H1 (cell line): ENCODE results near the gene C15orf39. TPM values are rescaled to one million over a fixed set of nuclear protein-coding genes. Genes with fewer than 3 reads are reported as not detected.

Source experiments
- CTCF ChIA-PET: fragments of 300-600 bp; sonication (Branson Sonifier 250); formaldehyde crosslinking; loops from one replicate; lab custom pipeline; 2021; ENCODE audit not compliant: partially characterized antibody; lab: Charles Lee
- POLR2A ChIA-PET: fragments of 300-600 bp; sonication (Branson Sonifier 250); formaldehyde crosslinking; loops from one replicate; lab custom pipeline; 2021; ENCODE audit warnings: inconsistent platforms; ENCODE audit not compliant: partially characterized antibody; lab: Charles Lee
- DNase-seq, 2 experiments: peaks; one replicate each; pipeline versions ENCODE4 v3.0.0 to v3.0.0-alpha.2; 2010 to 2022; ENCODE audit warnings: low spot score in 2 of 2, low read depth in 1 of 2, mixed read lengths in 1 of 2
- FAIRE-seq: peaks from 2 replicates; lab custom pipeline; 2011; peaks lifted over from hg19 to GRCh38; lab: Jason Lieb, UNC
- H2AFZ ChIP-seq: 2 replicates; pipeline ENCODE4 v1.8.1; 2012; ENCODE audit warnings: low read length, inconsistent platforms
- H2AK5ac ChIP-seq: 2 replicates; pipeline ENCODE4 v1.6.1; 2013; ENCODE audit warnings: low read depth, low read length
- H2BK120ac ChIP-seq: replicated peaks from 2 replicates; pipeline ENCODE3; 2013; ENCODE audit warnings: low read depth, low read length, inconsistent platforms
- H2BK12ac ChIP-seq: 2 replicates; pipeline ENCODE4 v1.6.1; 2013; ENCODE audit warnings: low read depth, low read length
- H2BK15ac ChIP-seq: 2 replicates; pipeline ENCODE4 v1.6.1; 2013; ENCODE audit warnings: low read length
- H2BK20ac ChIP-seq: 2 replicates; pipeline ENCODE4 v1.6.1; 2013; ENCODE audit warnings: low read length
- H2BK5ac ChIP-seq: 2 replicates; pipeline ENCODE4 v1.6.1; 2013; ENCODE audit warnings: low read depth, low read length
- H3K14ac ChIP-seq: 2 replicates; pipeline ENCODE4 v1.6.1; 2013; ENCODE audit warnings: inconsistent platforms; ENCODE audit not compliant: insufficient read length
- H3K18ac ChIP-seq: 2 replicates; pipeline ENCODE4 v1.6.1; 2013; ENCODE audit warnings: low read length; ENCODE audit errors: extremely low read depth
- H3K23ac ChIP-seq: 2 replicates; pipeline ENCODE4 v1.6.1; 2013; ENCODE audit warnings: inconsistent platforms; ENCODE audit not compliant: insufficient read length
- H3K23me2 ChIP-seq: 2 replicates; pipeline ENCODE4 v1.6.1; 2013; ENCODE audit warnings: low read depth, low read length
- H3K27ac ChIP-seq: 2 replicates; pipeline ENCODE4 v1.6.1; 2011; ENCODE audit warnings: low read depth, low read length, inconsistent platforms
- H3K27me3 ChIP-seq, 4 experiments: replicated peaks in 1 of 4; 1 replicate in 1 of 4; 2 replicates in 3 of 4; pipeline versions ENCODE4 v1.6.1 to v1.8.1; 2011 to 2013; ENCODE audit warnings: low read length in 3 of 4, mild to moderate bottlenecking in 3 of 4, inconsistent platforms in 2 of 4, mixed read lengths in 2 of 4, moderate library complexity in 1 of 4; ENCODE audit not compliant: control insufficient read depth in 3 of 4, insufficient read depth in 3 of 4; ENCODE audit errors: extremely low read depth in 1 of 4
- H3K36me3 ChIP-seq, 4 experiments: 2 replicates each; pipeline versions ENCODE4 v1.6.1 to v1.8.1; 2011 to 2013; ENCODE audit warnings: mild to moderate bottlenecking in 4 of 4, low read length in 3 of 4, moderate library complexity in 2 of 4, control low read depth in 1 of 4, inconsistent platforms in 1 of 4; ENCODE audit not compliant: insufficient read depth in 4 of 4, control insufficient read depth in 2 of 4
- H3K4ac ChIP-seq: replicated peaks from 2 replicates; pipeline ENCODE3; 2013; ENCODE audit warnings: low read length, low read depth, mixed read lengths, inconsistent platforms; ENCODE audit not compliant: insufficient read length
- H3K4me1 ChIP-seq, 4 experiments: replicated peaks in 1 of 4; 1 replicate in 1 of 4; 2 replicates in 3 of 4; pipeline versions ENCODE4 v1.6.1 to v1.8.1; 2011 to 2013; ENCODE audit warnings: low read length in 3 of 4, inconsistent platforms in 2 of 4, mixed read lengths in 1 of 4; ENCODE audit not compliant: insufficient read depth in 4 of 4, control insufficient read depth in 3 of 4
- H3K4me2 ChIP-seq, 2 experiments: 2 replicates each; pipeline versions ENCODE4 v1.6.1 to v1.8.1; 2011 to 2013; ENCODE audit warnings: low read depth in 2 of 2, low read length in 2 of 2, control low read depth in 1 of 2, inconsistent platforms in 1 of 2, mild to moderate bottlenecking in 1 of 2; ENCODE audit not compliant: insufficient read depth in 1 of 2
- H3K4me3 ChIP-seq, 4 experiments: fragments of 200-600, 300-600 bp in 1 of 4; sonication (generic), shearing (Covaris generic), sonication (Bioruptor Twin) in 1 of 4; 2 replicates each; pipeline versions ENCODE4 v1.5.1 to v1.8.1; 2011 to 2016; ENCODE audit warnings: low read length in 4 of 4, low read depth in 3 of 4, control low read depth in 2 of 4, inconsistent platforms in 2 of 4, mild to moderate bottlenecking in 2 of 4, mixed read lengths in 1 of 4, moderate library complexity in 1 of 4; ENCODE audit not compliant: insufficient read depth in 2 of 4; ENCODE audit errors: extremely low read depth in 1 of 4
- H3K56ac ChIP-seq: replicated peaks from 2 replicates; pipeline ENCODE3; 2013; ENCODE audit warnings: low read depth, mild to moderate bottlenecking, mixed read lengths, low read length, inconsistent platforms; ENCODE audit not compliant: insufficient read length
- H3K79me1 ChIP-seq: 2 replicates; pipeline ENCODE4 v1.6.1; 2013; ENCODE audit warnings: low read depth, low read length, control low read depth
- H3K79me2 ChIP-seq, 2 experiments: 2 replicates each; pipeline versions ENCODE4 v1.6.1 to v1.8.1; 2012 to 2013; ENCODE audit warnings: low read length in 2 of 2, mild to moderate bottlenecking in 2 of 2, inconsistent platforms in 1 of 2; ENCODE audit not compliant: insufficient read depth in 2 of 2, control insufficient read depth in 1 of 2
- H3K9ac ChIP-seq, 4 experiments: replicated peaks in 1 of 4; 1 replicate in 1 of 4; 2 replicates in 3 of 4; pipeline versions ENCODE4 v1.6.1 to v1.8.1; 2011 to 2013; ENCODE audit warnings: low read depth in 3 of 4, low read length in 3 of 4, control low read depth in 2 of 4, mild to moderate bottlenecking in 2 of 4, moderate library complexity in 2 of 4, inconsistent platforms in 1 of 4; ENCODE audit errors: extremely low read depth in 1 of 4
- H3K9me3 ChIP-seq, 2 experiments: 2 replicates each; pipeline versions ENCODE4 v1.6.1 to v1.8.1; 2012 to 2013; ENCODE audit warnings: mild to moderate bottlenecking in 2 of 2, moderate library complexity in 2 of 2, control low read depth in 1 of 2, inconsistent platforms in 1 of 2, low read depth in 1 of 2, low read length in 1 of 2, mixed read lengths in 1 of 2; ENCODE audit not compliant: insufficient read depth in 2 of 2
- H4K20me1 ChIP-seq, 2 experiments: replicated peaks in 1 of 2; 2 replicates each; pipeline versions ENCODE3 to v1.8.1; 2011 to 2013; ENCODE audit warnings: inconsistent platforms in 2 of 2, low read length in 2 of 2, mild to moderate bottlenecking in 1 of 2; ENCODE audit not compliant: insufficient read depth in 2 of 2, control insufficient read depth in 1 of 2
- H4K5ac ChIP-seq: 2 replicates; pipeline ENCODE4 v1.6.1; 2013; ENCODE audit warnings: low read length, low read depth, mixed read lengths, inconsistent platforms; ENCODE audit not compliant: insufficient read length
- H4K8ac ChIP-seq: 2 replicates; pipeline ENCODE4 v1.8.0; 2013; ENCODE audit warnings: mild to moderate bottlenecking, moderate library complexity, low read length, inconsistent platforms; ENCODE audit not compliant: insufficient read depth; ENCODE audit errors: extremely low read depth
- H4K91ac ChIP-seq: replicated peaks from 2 replicates; pipeline ENCODE3; 2013; ENCODE audit warnings: low read length, mixed read lengths, inconsistent platforms; ENCODE audit not compliant: insufficient read length
- BACH1 ChIP-seq: IDR thresholded peaks from 2 replicates; pipeline ENCODE4 v1.6.1; 2012; ENCODE audit warnings: low read length, improper control_type of control experiment
- CEBPB ChIP-seq: IDR thresholded peaks from 2 replicates; pipeline ENCODE4 v1.6.1; 2012; ENCODE audit warnings: low read depth, low read length
- CHD2 ChIP-seq: IDR thresholded peaks from 2 replicates; pipeline ENCODE4 v1.6.1; 2012; ENCODE audit warnings: low read length, improper control_type of control experiment
- CREB1 ChIP-seq: IDR thresholded peaks from 2 replicates; pipeline ENCODE4 v1.6.1; 2012; ENCODE audit warnings: inconsistent platforms
- HDAC6 ChIP-seq: IDR thresholded peaks from one replicate; pipeline ENCODE4 v1.7.1; 2012; ENCODE audit warnings: low read depth, mild to moderate bottlenecking, inconsistent platforms, low read length, moderate library complexity
- JUND ChIP-seq: IDR thresholded peaks from 2 replicates; pipeline ENCODE4 v1.6.1; 2011; ENCODE audit warnings: mild to moderate bottlenecking, improper control_type of control experiment, low read length
- KDM4A ChIP-seq: IDR thresholded peaks from one replicate; pipeline ENCODE4 v1.7.1; 2012; ENCODE audit warnings: low read depth, mild to moderate bottlenecking, moderate library complexity, low read length, inconsistent platforms; ENCODE audit not compliant: severe bottlenecking
- NRF1 ChIP-seq: IDR thresholded peaks from 2 replicates; pipeline ENCODE4 v1.6.1; 2011; ENCODE audit warnings: mild to moderate bottlenecking, low read depth, low read length, improper control_type of control experiment
- POLR2A ChIP-seq, 2 experiments: IDR thresholded peaks; 1 replicate in 1 of 2; 2 replicates in 1 of 2; pipeline ENCODE4 v1.6.1; 2011; ENCODE audit warnings: low read depth in 2 of 2, low read length in 2 of 2, mild to moderate bottlenecking in 2 of 2; ENCODE audit errors: control extremely low read depth in 1 of 2
- RFX5 ChIP-seq: IDR thresholded peaks from 2 replicates; pipeline ENCODE4 v1.6.1; 2011; ENCODE audit warnings: low read depth, low read length, improper control_type of control experiment, borderline replicate concordance
- SP1 ChIP-seq: IDR thresholded peaks from 2 replicates; pipeline ENCODE4 v1.6.1; 2011; ENCODE audit warnings: low read depth, low read length
- SP4 ChIP-seq: IDR thresholded peaks from 2 replicates; pipeline ENCODE4 v1.6.1; 2012; ENCODE audit warnings: low read length, inconsistent platforms
- TBP ChIP-seq: IDR thresholded peaks from 2 replicates; pipeline ENCODE4 v1.6.1; 2011; ENCODE audit warnings: low read depth, low read length, improper control_type of control experiment
- WGBS, 2 experiments: shearing (Covaris generic) in 1 of 2; methylation state at CpG; one replicate each; pipeline versions ENCODE4 v1.1.6 to v1.1.7; 2013 to 2015; ENCODE audit warnings: low lambda C conversion rate in 2 of 2, mixed read lengths in 2 of 2, inconsistent platforms in 1 of 2, low coverage in 1 of 2, missing lambda C conversion rate in 1 of 2; ENCODE audit not compliant: insufficient replicate concordance in 2 of 2, insufficient coverage in 1 of 2, insufficient read length in 1 of 2; ENCODE audit errors: extremely low coverage in 1 of 2, missing lambda C conversion rate in 1 of 2; 5-methylcytosine and 5-hydroxymethylcytosine counted together
- polyA plus RNA-seq, 7 experiments: library from polyadenylated mRNA; depleted of rRNA in 3 of 7; stranded (reverse) in 5 of 7; unstranded in 2 of 7; fragments of >200 nt in 5 of 7; fragments of 200-250 nt in 2 of 7; gene quantifications; 1 replicate in 5 of 7; 2 replicates in 1 of 7; 4 replicates in 1 of 7; pipeline versions ENCODE4 v1.2.1 to v1.2.3, GENCODE V29; 2011 to 2013; ENCODE audit warnings: missing spikeins in 2 of 7, mixed read lengths in 2 of 7
- total RNA-seq: library from RNA; stranded (reverse); fragmentation: NEBNext Ultra II Directional; extraction: Animal tissue kit (Norgen Biotek cat#: 25700); gene quantifications from 2 replicates; pipeline ENCODE4 v1.2.1, GENCODE V29; 2021

The C15orf39 gene
- total and polyA plus RNA-seq, 2 of the 8 experiments (the other 6 are each of a cell fraction or from before 2014, with no cell fraction given), result 13.8 to 38.5 TPM

DNA sequence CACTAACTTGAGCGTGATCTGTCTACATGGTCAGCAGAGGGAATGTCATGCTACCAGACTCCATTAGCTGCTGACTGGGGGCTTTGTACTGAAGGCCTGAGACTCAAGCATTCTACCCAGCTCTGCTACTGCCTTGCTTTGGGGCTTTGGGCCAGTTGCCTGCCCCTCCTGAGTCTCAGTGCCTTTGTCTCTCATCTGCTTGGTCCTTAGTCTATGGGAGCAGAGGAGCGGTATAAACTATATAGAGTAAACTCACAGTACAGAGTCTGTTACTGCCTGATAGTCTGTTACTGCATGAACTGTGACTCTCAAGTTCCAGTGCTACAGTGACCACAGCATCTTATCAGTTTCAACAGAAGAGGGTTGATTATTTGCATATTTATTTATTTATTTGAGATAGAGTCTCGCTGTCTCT is 38.5 kb upstream of the C15orf39 start:
- Histone ChIP-seq H3K4me1 (peaks cover 0 to 4% (median 0%) of the 10 kb centered on the region in 4 experiments; a peak in 3 of 7 replicates), H3K23me2 (no peaks in the 10 kb centered on the region), H3K79me2 (no peaks in the 10 kb centered on the region), H4K91ac (no peak overlapping the region), H3K36me3 (no peaks in the 10 kb centered on the region), H2BK20ac (no peak overlapping the region), H2BK120ac (no peak overlapping the region), H3K14ac (no peak overlapping the region), H3K9me3 (no peaks in the 10 kb centered on the region), H3K79me1 (no peaks in the 10 kb centered on the region), H3K18ac (no peak overlapping the region), H2AK5ac (no peak overlapping the region), H3K56ac (no peak overlapping the region), H3K9ac (no peak overlapping the region), H2BK5ac (no peak overlapping the region), H3K27ac (no peak overlapping the region), H3K23ac (no peak overlapping the region), H3K4me3 (no peak overlapping the region), H2BK15ac (no peak overlapping the region), H3K4ac (no peak overlapping the region), H2BK12ac (no peak overlapping the region), H2AFZ (no peak overlapping the region), H4K5ac (no peak overlapping the region), H4K20me1 (no peaks in the 10 kb centered on the region), H3K4me2 (no peak overlapping the region), H3K27me3 (no peaks in the 10 kb centered on the region), H4K8ac (no peak overlapping the region)
- FAIRE-seq (no peak), DNase-seq (no peak)
- ChIA-PET POLR2A (interaction anchor here (1.3 kb wide), 1 partner anchor 16 kb away, joined by 3 read pairs; no protein-coding TSS in a partner anchor), CTCF (interaction anchor here (0.6 kb wide), 1 partner anchor 278 kb away, joined by 3 read pairs; no protein-coding TSS in a partner anchor)
- 92% methylated on average over 3 of the region's 3 CpGs; no CpG with 5 or more reads in 1 of the 2 experiments for WGBS, 2 experiments
- TF ChIP-seq HDAC6 (no peak), TBP (no peak), JUND (no peak), CHD2 (no peak), NRF1 (no peak), POLR2A (IDR thresholded peaks at IDR 0.05; ENCODE audit: control extremely low read depth in 1 of 2, low read depth in 2 of 2, low read length in 2 of 2) (no peak), BACH1 (no peak), SP4 (no peak), CEBPB (no peak), CREB1 (no peak), SP1 (no peak), KDM4A (no peak), RFX5 (no peak)
